ENCODE measurements around the gene SH3PXD2A.
A peak's percentile ranks its signal among the peaks of the same experiment; 100 is the strongest.

SH3PXD2A gene

DNA sequence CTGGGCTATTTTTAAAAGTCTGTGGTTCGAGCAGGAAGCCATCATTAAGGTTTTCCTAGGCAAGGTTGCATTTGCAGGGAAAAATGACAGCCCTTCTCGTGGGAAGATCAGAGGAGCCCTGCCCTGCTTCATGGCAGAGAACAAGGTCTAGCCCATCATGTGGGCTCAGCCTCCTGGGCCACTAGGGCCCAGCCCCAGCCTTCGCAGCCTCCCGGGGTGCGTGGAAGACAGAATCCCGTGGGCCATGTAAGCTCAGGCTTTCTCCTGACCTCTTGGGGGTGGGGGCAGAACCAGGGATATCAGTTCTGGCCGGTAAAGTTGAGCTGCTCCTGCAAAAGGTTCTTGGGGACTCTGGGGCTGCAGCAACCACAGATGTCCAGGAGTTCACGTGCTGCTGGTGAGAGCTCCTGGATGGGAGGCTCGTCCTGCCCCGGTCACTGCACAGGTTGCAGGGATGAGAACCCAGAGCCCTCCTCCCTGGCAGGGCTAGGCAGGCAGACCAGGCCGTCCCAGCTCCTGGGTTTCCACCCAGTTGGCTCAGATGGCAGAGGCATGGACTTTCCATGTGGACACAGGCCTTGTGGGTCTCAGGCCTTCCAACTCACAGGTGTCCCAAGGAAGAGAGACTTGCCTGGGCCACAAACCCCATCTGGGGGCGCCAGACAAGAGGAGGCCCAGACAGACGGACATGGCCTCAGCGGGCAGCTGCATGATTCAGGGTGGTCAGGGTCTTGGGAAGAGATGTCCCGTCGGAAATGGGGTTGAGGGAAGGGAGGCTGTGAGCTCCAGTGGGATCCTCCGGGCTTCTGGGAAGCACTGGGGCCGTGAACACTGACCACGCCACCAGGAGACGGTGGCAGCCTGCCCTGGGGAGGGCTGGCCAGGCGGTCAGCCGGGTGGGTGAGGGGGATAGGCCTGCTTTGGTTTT, 235.7 kb downstream of the SH3PXD2A start:
- no peak overlapping the region for H3K4me3 ChIP-seq (ENCODE audit: low read length in 2 of 2)
- peaks cover 5 to 19% of the 10 kb centered on the region in 2 donors for H3K4me1 ChIP-seq (ENCODE audit: control insufficient read depth in 2 of 2, insufficient read depth in 2 of 2, low read length in 2 of 2)
- H3K9ac ChIP-seq (ENCODE audit: low read depth in 1 of 2, low read length in 2 of 2): no peak overlapping the region
- peaks cover 58 to 63% of the 10 kb centered on the region in 2 donors for H3K36me3 ChIP-seq (ENCODE audit: control insufficient read depth in 2 of 2, insufficient read depth in 2 of 2, low read length in 2 of 2)
- H3K9me3 ChIP-seq (ENCODE audit: control insufficient read depth in 2 of 2, low read length in 2 of 2): no peaks in the 10 kb centered on the region
- H3K27me3 ChIP-seq (ENCODE audit: control insufficient read depth in 2 of 2, insufficient read depth in 2 of 2, low read length in 2 of 2): no peaks in the 10 kb centered on the region
- peak overlapping the region in 1 of 2 donors; percentile 48 for H3K27ac ChIP-seq (ENCODE audit: low read depth in 2 of 2, low read length in 2 of 2)

- H3K4me1 ChIP-seq (ENCODE audit: control insufficient read depth in 2 of 2, insufficient read depth in 2 of 2, low read length in 2 of 2): peaks cover 5 to 19% of the 10 kb centered on the region in 2 donors
- no peaks in the 10 kb centered on the region for H3K9me3 ChIP-seq (ENCODE audit: control insufficient read depth in 2 of 2, low read length in 2 of 2)
- H3K27me3 ChIP-seq (ENCODE audit: control insufficient read depth in 2 of 2, insufficient read depth in 2 of 2, low read length in 2 of 2): no peaks in the 10 kb centered on the region
- no peak overlapping the region for H3K4me3 ChIP-seq (ENCODE audit: low read length in 2 of 2)
- peaks cover 50 to 54% of the 10 kb centered on the region in 2 donors for H3K36me3 ChIP-seq (ENCODE audit: control insufficient read depth in 2 of 2, insufficient read depth in 2 of 2, low read length in 2 of 2)
- no peak overlapping the region for H3K9ac ChIP-seq (ENCODE audit: low read depth in 1 of 2, low read length in 2 of 2)
- peak overlapping the region in 1 of 2 donors; percentile 48 for H3K27ac ChIP-seq (ENCODE audit: low read depth in 2 of 2, low read length in 2 of 2)
Observed at GRCh38 chr10:103618575-103619423, 236.6 kb downstream of the SH3PXD2A start.

DNA sequence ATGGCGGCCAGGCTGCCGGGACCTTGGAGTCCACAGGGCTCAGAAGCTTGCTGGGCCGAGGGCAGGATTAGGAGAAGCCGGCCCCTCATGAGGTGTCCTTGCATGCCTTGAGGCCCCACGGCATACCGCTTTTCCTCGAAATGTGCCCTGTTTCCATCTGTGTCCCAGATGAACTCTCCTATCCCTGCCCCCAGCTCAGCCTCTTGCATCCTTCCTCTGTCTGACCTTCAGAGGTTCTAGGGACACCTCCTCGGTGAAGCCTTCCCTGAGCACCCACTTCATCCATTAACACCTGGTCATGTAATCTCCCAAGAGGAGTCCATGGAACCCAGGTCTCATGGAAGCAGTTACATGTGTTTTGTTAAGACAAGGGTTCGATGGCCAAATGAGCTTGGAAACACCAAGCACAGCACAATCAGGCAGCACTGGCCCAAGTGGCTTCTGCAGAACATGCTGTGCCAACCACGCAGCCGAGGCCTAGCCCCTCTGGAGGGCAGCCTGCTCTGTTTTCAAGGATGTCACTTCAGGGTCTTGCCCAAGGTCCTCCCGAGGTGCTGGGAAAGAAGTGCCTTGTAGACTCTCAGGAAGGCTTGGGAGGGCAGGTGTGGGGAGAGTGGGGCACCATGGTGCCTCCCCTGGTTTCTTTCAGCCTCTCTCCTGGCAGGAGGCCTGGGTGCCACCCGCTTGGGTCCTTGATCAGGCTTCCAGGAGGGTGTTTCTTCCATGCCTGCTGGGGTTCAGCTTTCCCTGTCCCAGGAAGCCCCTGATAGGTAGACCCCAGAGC, 237.6 kb downstream of the SH3PXD2A start:
- Histone ChIP-seq H3K27me3 (ENCODE audit: control insufficient read depth in 2 of 2, insufficient read depth in 2 of 2, low read length in 2 of 2) (no peaks in the 10 kb centered on the region), H3K9me3 (ENCODE audit: control insufficient read depth in 2 of 2, low read length in 2 of 2) (no peaks in the 10 kb centered on the region), H3K36me3 (ENCODE audit: control insufficient read depth in 2 of 2, insufficient read depth in 2 of 2, low read length in 2 of 2) (peaks cover 50 to 53% of the 10 kb centered on the region in 2 donors), H3K9ac (ENCODE audit: low read depth in 1 of 2, low read length in 2 of 2) (no peak overlapping the region), H3K4me3 (ENCODE audit: low read length in 2 of 2) (no peak overlapping the region), H3K4me1 (ENCODE audit: control insufficient read depth in 2 of 2, insufficient read depth in 2 of 2, low read length in 2 of 2) (peaks cover 6 to 19% of the 10 kb centered on the region in 2 donors), H3K27ac (ENCODE audit: low read depth in 2 of 2, low read length in 2 of 2) (no peak overlapping the region)

- H3K27ac ChIP-seq (ENCODE audit: low read depth in 2 of 2, low read length in 2 of 2): no peak overlapping the region
- peaks cover 53 to 54% of the 10 kb centered on the region in 2 donors for H3K36me3 ChIP-seq (ENCODE audit: control insufficient read depth in 2 of 2, insufficient read depth in 2 of 2, low read length in 2 of 2)
- H3K4me1 ChIP-seq (ENCODE audit: control insufficient read depth in 2 of 2, insufficient read depth in 2 of 2, low read length in 2 of 2): peaks cover 10 to 19% of the 10 kb centered on the region in 2 donors
Observed at GRCh38 chr10:103616705-103617601, 238.4 kb downstream of the SH3PXD2A start.

GRCh38 chr10:103614306-103615158, 240.8 kb downstream of the SH3PXD2A start:
- H3K9ac ChIP-seq (ENCODE audit: low read depth in 1 of 2, low read length in 2 of 2): no peak overlapping the region
- H3K4me1 ChIP-seq (ENCODE audit: control insufficient read depth in 2 of 2, insufficient read depth in 2 of 2, low read length in 2 of 2): peaks cover 10 to 15% of the 10 kb centered on the region in 2 donors
- H3K9me3 ChIP-seq (ENCODE audit: control insufficient read depth in 2 of 2, low read length in 2 of 2): no peaks in the 10 kb centered on the region
- peak overlapping the region; percentile 9 to 60 for H3K27ac ChIP-seq (ENCODE audit: low read depth in 2 of 2, low read length in 2 of 2)
- no peak overlapping the region for H3K4me3 ChIP-seq (ENCODE audit: low read length in 2 of 2)
- no peaks in the 10 kb centered on the region for H3K27me3 ChIP-seq (ENCODE audit: control insufficient read depth in 2 of 2, insufficient read depth in 2 of 2, low read length in 2 of 2)
- H3K36me3 ChIP-seq (ENCODE audit: control insufficient read depth in 2 of 2, insufficient read depth in 2 of 2, low read length in 2 of 2): peaks cover 53 to 62% of the 10 kb centered on the region in 2 donors

More at GRCh38 chr10:103616705-103617601, 238.4 kb downstream of the SH3PXD2A start:
- Histone ChIP-seq H3K9me3 (ENCODE audit: control insufficient read depth in 2 of 2, low read length in 2 of 2) (no peaks in the 10 kb centered on the region), H3K9ac (ENCODE audit: low read depth in 1 of 2, low read length in 2 of 2) (no peak overlapping the region), H3K27me3 (ENCODE audit: control insufficient read depth in 2 of 2, insufficient read depth in 2 of 2, low read length in 2 of 2) (no peaks in the 10 kb centered on the region), H3K4me3 (ENCODE audit: low read length in 2 of 2) (no peak overlapping the region)

GRCh38 chr10:103613616-103614015, 241.8 kb downstream of the SH3PXD2A start:
- no peak overlapping the region for H3K27ac ChIP-seq (ENCODE audit: low read depth in 2 of 2, low read length in 2 of 2)

DNA sequence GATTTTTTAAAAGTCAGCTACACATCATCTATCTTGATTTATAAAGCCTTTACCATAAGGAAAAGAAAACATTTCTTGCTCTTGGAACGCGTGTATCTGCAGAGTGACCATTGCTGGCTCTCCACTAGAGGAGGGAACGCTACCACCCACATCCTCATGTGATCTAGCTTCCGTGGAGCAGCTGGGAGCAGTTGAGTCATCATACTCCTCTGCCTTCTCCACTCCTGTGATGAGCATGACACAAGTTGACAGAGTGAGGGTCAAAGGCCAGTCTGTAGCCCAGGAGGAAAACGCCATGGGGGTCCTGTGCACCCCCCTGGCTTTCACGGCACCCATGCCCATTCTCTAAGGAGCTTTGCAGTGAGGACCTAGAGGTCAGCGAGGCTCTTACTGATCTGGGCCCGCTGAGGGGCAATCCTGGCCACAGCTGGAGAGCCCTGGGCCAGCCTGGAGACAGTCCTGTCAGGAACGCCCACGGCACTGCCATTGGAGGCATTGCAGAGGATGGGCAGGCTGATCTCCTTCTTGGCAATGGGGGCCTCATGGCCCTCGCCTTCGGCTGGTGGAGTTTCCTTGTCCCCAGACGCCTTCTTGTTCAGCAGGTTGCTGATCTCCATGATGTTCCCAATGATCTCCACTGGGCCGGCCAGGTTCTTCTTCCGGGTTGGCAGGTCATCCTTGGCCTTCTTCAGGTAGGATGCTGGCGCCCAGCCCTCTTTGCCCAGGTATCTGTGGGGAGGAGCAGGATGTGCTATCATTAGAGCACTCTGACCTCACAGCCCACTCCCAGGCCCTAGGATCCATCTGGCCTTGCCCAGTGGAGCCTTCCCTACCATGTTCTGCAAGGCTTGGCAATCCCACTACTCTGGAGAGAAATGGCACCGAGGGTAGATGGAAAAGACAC, 242.7 kb downstream of the SH3PXD2A start:
- peaks cover 4 to 12% of the 10 kb centered on the region in 2 donors for H3K4me1 ChIP-seq (ENCODE audit: control insufficient read depth in 2 of 2, insufficient read depth in 2 of 2, low read length in 2 of 2)
- H3K36me3 ChIP-seq (ENCODE audit: control insufficient read depth in 2 of 2, insufficient read depth in 2 of 2, low read length in 2 of 2): peaks cover 58 to 65% of the 10 kb centered on the region in 2 donors
- no peaks in the 10 kb centered on the region for H3K27me3 ChIP-seq (ENCODE audit: control insufficient read depth in 2 of 2, insufficient read depth in 2 of 2, low read length in 2 of 2)
- no peaks in the 10 kb centered on the region for H3K9me3 ChIP-seq (ENCODE audit: control insufficient read depth in 2 of 2, low read length in 2 of 2)
- no peak overlapping the region for H3K9ac ChIP-seq (ENCODE audit: low read depth in 1 of 2, low read length in 2 of 2)
- H3K27ac ChIP-seq (ENCODE audit: low read depth in 2 of 2, low read length in 2 of 2): peak overlapping the region; percentile 9 to 48
- no peak overlapping the region for H3K4me3 ChIP-seq (ENCODE audit: low read length in 2 of 2)

More at GRCh38 chr10:103613616-103614015, 241.8 kb downstream of the SH3PXD2A start:
- H3K9me3 ChIP-seq (ENCODE audit: control insufficient read depth in 2 of 2, low read length in 2 of 2): no peaks in the 10 kb centered on the region
- H3K4me3 ChIP-seq (ENCODE audit: low read length in 2 of 2): no peak overlapping the region
- peaks cover 9 to 12% of the 10 kb centered on the region in 2 donors for H3K4me1 ChIP-seq (ENCODE audit: control insufficient read depth in 2 of 2, insufficient read depth in 2 of 2, low read length in 2 of 2)
- no peak overlapping the region for H3K9ac ChIP-seq (ENCODE audit: low read depth in 1 of 2, low read length in 2 of 2)
- no peaks in the 10 kb centered on the region for H3K27me3 ChIP-seq (ENCODE audit: control insufficient read depth in 2 of 2, insufficient read depth in 2 of 2, low read length in 2 of 2)
- peaks cover 58 to 71% of the 10 kb centered on the region in 2 donors for H3K36me3 ChIP-seq (ENCODE audit: control insufficient read depth in 2 of 2, insufficient read depth in 2 of 2, low read length in 2 of 2)

All from mucosa of rectum (tissue), 2 donors.